ENCODE results near the gene SPPL3.

- TF ChIP-seq CTCF (IDR thresholded peaks at IDR 0.05): no peak
- no peak for TF ChIP-seq ZFX (IDR thresholded peaks at IDR 0.05; ENCODE audit: borderline replicate concordance)
Observed at GRCh38 chr12:120922279-120922678, 18.1 kb upstream of the SPPL3 start.

Data from 22Rv1 (cell line).